Stimulated activated CD4-positive, alpha-beta T cell treated with anti-CD3 and anti-CD28 coated beads, Interleukin-15, amount 100 ng/mL, for 1 hour (primary cell): ENCODE results near the gene RBM18.
A peak's percentile ranks its signal among the peaks of the same experiment; 100 is the strongest.

Experiments used
- DNase-seq, 2 donors: peaks; one replicate each; pipeline ENCODE4 v3.0.0-alpha.2; 2020; ENCODE audit warnings: low read depth in 1 of 2, low spot score in 1 of 2

The RBM18 gene

GRCh38 chr9:122264360-122265148, at the start of gene RBM18, which contains the start of gene MRRF:
TSS of gene RBM18 (minus strand) at chr9:122264840. CDS start at chr9:122261492, 3,348 bp downstream.
TSS of gene MRRF (plus strand) at chr9:122264882. CDS start at chr9:122270892, 6,010 bp downstream.
- peak; percentile 72 to 87 for DNase-seq

GRCh38 chr9:122314165-122314564, 49.5 kb upstream of the RBM18 start:
- DNase-seq, result no peak

GRCh38 chr9:122309861-122310260, 45.2 kb upstream of the RBM18 start:
- DNase-seq, result no peak

- no peak for DNase-seq
These were observed 43.3 kb upstream of the RBM18 start for GRCh38 chr9:122307925-122308324.

- DNase-seq, result no peak
These were observed 42.4 kb upstream of the RBM18 start for GRCh38 chr9:122307061-122307460.

- DNase-seq, result no peak
These were observed 37.8 kb upstream of the RBM18 start for GRCh38 chr9:122302237-122303093.

GRCh38 chr9:122297512-122297911, 32.9 kb upstream of the RBM18 start:
- DNase-seq, result no peak

GRCh38 chr9:122294531-122294930, 29.9 kb upstream of the RBM18 start:
- DNase-seq, result no peak

- DNase-seq, result no peak
These were observed 26.8 kb upstream of the RBM18 start for GRCh38 chr9:122291458-122291857.

GRCh38 chr9:122287214-122287720, 22.6 kb upstream of the RBM18 start:
- no peak for DNase-seq

- no peak for DNase-seq
These were observed 22.1 kb upstream of the RBM18 start for GRCh38 chr9:122286764-122287163.

GRCh38 chr9:122281368-122281767, 16.7 kb upstream of the RBM18 start:
- DNase-seq, result no peak

GRCh38 chr9:122277285-122277897, 12.8 kb upstream of the RBM18 start:
- DNase-seq, result no peak

GRCh38 chr9:122276096-122276495, 11.5 kb upstream of the RBM18 start:
- DNase-seq, result no peak

- DNase-seq, result no peak
These were observed 9.4 kb upstream of the RBM18 start for GRCh38 chr9:122274055-122274454.

- no peak for DNase-seq
These were observed 3.6 kb upstream of the RBM18 start for GRCh38 chr9:122268041-122268814.

- DNase-seq, result no peak
These were observed 692 bp upstream of the RBM18 start for GRCh38 chr9:122265149-122265915.

GRCh38 chr9:122263699-122264349, 816 bp downstream of the RBM18 start:
- no peak for DNase-seq

GRCh38 chr9:122262073-122262472, 2.6 kb downstream of the RBM18 start:
- no peak for DNase-seq
